IPS-NIHi11 (cell line): ENCODE measurements around the gene ADAMTS15.
A peak's percentile ranks its signal among the peaks of the same experiment; 100 is the strongest.
"Not testable (repeated sequence)": the region's sequence is repeated elsewhere in the genome, so short reads cannot be mapped to it uniquely, and the experiment has no call there.

ENCODE experiments used
- DNase-seq: peaks from one replicate; pipeline ENCODE4 v3.0.0; 2012; ENCODE audit warnings: mixed read lengths, low spot score

Gene ADAMTS15

DNA sequence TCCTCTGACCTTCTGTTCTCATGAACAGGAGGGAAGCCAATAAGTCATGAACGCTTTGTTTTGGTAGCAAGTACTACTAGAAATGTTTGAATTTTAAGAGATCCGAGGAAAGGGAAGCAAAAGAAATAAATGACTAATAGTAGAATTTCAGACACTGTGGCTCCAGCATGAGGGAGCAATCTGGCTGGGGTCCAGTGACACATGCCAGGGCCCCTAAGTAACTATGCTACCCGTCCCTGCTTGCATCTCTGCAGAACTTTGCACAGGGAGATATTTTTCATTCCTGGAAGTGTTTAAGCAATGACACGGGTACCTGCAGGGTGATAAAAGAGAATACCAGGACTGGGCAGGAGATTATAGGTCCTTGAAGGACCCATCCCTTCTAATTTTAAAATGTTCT is 12.8 kb upstream of the ADAMTS15 start:
- no peak for DNase-seq

GRCh38 chr11:130436171-130436570 is 12.3 kb upstream of the ADAMTS15 start:
- DNase-seq: no peak

- DNase-seq: no peak
These were observed 10.6 kb upstream of the ADAMTS15 start for GRCh38 chr11:130437848-130438247.

GRCh38 chr11:130438401-130439159 is 9.9 kb upstream of the ADAMTS15 start:
- not testable (repeated sequence) for DNase-seq

GRCh38 chr11:130439160-130439519 is 9.3 kb upstream of the ADAMTS15 start:
- DNase-seq: no peak

DNA sequence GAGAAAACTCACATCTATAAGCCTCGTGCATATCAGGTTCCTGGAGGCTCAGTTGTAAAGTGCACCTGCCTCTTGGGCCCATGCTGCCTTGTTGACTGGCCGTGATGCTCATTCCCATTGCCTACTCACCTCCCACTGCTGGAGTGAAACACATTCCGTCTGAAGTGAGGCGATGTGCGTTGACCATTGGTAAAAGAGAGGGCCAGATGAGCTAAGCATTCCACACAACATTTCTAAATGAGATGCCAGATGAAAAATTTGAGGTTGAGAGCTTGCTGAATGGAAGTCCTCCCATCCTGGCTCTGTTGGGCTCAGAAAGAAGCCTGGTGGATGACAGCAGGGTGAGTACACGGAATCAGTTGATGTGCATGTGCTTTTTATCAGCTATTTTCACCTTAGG is 8.6 kb upstream of the ADAMTS15 start:
- no peak for DNase-seq

DNA sequence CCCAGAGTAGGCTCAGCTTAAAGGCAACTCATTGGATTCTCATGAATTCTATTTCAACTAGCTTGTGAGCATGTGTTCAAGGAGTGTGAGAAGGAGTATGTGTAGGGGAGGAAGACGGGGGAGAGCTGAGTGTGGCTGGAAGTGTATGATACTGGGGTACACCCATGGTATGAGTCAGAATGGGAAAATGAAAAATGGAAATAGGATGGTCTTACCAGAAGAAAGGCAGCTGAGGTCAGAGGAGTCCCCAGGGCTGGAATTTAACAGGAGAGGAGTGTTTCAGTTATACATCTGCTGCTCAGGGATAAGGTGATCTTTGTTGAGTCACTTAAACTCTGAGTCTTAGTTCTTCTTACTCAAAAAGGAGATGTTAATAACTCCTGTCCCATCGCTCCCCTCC is 6.7 kb upstream of the ADAMTS15 start:
- DNase-seq: no peak

DNA sequence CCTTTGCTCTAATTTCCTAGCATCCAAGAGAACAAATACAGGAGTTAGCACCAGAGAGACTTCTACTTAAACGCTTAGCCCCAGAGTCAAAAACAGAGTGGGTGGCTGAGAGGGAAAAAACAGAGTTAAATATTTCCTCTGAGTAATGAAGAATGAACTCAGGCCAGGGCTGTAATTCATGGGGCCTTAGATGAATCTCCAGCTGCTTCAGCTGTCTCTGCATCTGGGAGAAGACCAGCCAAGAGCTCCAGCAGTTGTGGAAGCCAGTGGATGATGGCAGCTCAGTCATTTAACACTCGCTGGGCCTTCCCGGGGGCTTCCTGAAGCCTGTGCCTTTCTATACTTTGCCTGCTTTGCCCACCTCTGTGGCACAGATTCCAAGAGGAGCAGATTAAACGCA is 5.7 kb upstream of the ADAMTS15 start:
- DNase-seq: no peak

- no peak for DNase-seq
These were observed 2.7 kb upstream of the ADAMTS15 start for GRCh38 chr11:130445788-130446187.

- no peak for DNase-seq
These were observed 418 bp upstream of the ADAMTS15 start for GRCh38 chr11:130448039-130448415.

DNA sequence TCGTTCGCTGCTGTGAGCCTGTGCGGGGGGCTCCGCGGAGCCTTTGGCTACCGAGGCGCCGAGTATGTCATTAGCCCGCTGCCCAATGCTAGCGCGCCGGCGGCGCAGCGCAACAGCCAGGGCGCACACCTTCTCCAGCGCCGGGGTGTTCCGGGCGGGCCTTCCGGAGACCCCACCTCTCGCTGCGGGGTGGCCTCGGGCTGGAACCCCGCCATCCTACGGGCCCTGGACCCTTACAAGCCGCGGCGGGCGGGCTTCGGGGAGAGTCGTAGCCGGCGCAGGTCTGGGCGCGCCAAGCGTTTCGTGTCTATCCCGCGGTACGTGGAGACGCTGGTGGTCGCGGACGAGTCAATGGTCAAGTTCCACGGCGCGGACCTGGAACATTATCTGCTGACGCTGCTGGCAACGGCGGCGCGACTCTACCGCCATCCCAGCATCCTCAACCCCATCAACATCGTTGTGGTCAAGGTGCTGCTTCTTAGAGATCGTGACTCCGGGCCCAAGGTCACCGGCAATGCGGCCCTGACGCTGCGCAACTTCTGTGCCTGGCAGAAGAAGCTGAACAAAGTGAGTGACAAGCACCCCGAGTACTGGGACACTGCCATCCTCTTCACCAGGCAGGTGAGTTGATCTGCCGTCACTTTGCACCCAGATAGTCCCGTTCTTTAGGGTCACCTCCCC is 1.0 kb downstream of the ADAMTS15 start:
- DNase-seq: peak; percentile 56

GRCh38 chr11:130449996-130450769 is 1.7 kb downstream of the ADAMTS15 start:
- peak; percentile 95 for DNase-seq

- no peak for DNase-seq
These were observed 3.0 kb downstream of the ADAMTS15 start for GRCh38 chr11:130451231-130452019.

GRCh38 chr11:130452176-130452575 is 3.7 kb downstream of the ADAMTS15 start:
- DNase-seq: no peak

GRCh38 chr11:130452940-130453339 is 4.5 kb downstream of the ADAMTS15 start:
- no peak for DNase-seq

GRCh38 chr11:130454491-130455252 is 6.2 kb downstream of the ADAMTS15 start:
- no peak for DNase-seq

DNA sequence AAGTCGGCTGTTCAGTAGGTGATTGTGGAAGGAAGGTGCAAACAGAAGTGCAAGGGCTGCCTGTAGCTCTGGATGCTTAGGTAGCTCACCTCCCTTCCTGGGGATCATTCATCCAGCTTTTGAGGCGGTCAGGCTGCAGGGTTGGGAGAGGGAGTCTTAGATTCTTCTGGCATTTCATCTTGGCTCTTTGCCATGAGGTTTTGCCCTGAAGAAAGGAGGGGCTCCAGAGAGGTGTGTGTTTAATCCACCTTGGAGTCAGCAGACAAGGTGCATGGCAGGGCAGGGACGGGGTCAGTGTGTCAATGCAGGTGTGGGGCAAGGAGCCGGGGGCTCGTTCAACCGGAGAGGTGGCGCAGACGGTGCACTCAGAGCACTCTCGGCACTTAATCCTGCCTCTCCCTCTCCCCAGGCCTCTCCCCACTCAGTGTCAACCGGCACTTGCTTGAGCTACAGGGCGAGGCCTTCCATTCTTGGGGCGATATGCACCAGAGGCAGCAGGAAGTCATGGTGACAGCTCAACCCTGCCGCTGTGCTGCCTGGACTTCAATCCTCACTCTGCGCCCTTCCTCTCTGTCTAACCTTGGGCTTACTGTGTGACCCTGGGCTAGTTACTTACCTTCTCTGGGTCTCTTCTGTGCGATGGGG is 7.2 kb downstream of the ADAMTS15 start:
- DNase-seq: no peak

GRCh38 chr11:130456286-130456685 is 7.8 kb downstream of the ADAMTS15 start:
- DNase-seq: no peak

DNA sequence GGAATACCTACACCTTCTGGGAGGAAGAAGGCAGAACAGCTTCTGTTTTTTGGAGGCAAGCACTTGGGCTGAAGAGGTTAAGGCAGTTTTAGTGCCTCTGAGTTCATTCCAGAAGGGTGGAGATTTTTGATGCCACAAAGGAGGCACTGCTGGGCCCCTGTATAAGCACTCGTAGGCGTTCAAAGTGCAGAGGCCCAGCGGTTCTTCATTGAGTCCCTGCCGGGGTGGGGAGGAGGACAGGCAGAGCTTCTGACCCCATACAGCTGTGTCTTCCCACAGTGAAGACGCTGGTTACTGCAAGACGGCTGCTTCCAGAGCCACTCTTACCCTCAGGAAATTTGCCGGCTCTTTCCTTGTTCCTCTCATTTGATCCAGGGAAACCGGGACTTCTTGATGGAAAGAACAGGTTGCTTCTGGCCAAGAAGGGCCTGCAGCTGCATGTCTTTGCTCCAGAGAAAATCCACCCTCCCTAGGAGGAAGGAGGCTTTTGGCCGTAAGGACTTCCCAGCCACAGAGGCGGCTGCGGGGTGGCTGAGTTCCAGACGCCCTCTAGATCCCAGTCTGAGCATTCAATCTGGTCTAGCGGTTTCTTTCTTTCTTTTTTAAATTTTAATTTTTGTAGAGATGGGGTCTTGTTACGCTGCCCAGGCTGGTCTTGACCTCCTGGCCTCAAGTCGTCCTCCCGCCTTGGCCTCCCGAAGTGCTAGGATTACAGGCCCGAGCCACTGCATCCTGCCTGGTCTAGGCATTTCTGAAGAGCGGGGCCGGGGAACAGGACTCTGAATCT is 9.4 kb downstream of the ADAMTS15 start:
- no peak for DNase-seq

- no peak for DNase-seq
These were observed 9.9 kb downstream of the ADAMTS15 start for GRCh38 chr11:130458410-130458729.
